Liver (tissue), 9 donors: Measurements from ENCODE around the gene DOCK8. TPM values are rescaled to one million over a fixed set of nuclear protein-coding genes. Genes with fewer than 3 reads are reported as not detected.

Experiments
- DNase-seq: peaks from one replicate; pipeline ENCODE4 v3.0.0-alpha.2; 2017; ENCODE audit warnings: low spot score
- H3K27ac ChIP-seq, 2 donors: one replicate each; pipeline ENCODE4 v1.7.0; 2013; ENCODE audit warnings: inconsistent platforms in 2 of 2, low read length in 2 of 2, control low read depth in 1 of 2, low read depth in 1 of 2, mild to moderate bottlenecking in 1 of 2
- H3K27me3 ChIP-seq, 4 donors: one replicate each; pipeline versions ENCODE4 v1.6.1 to v1.7.0; 2013; ENCODE audit warnings: low read length in 3 of 4, inconsistent platforms in 1 of 4, mild to moderate bottlenecking in 1 of 4, moderate library complexity in 1 of 4; ENCODE audit not compliant: control insufficient read depth in 4 of 4, insufficient read depth in 4 of 4
- H3K36me3 ChIP-seq, 4 donors: one replicate each; pipeline versions ENCODE4 v1.6.1 to v1.7.0; 2013; ENCODE audit warnings: low read length in 3 of 4, mild to moderate bottlenecking in 3 of 4, low read depth in 1 of 4, moderate library complexity in 1 of 4; ENCODE audit not compliant: control insufficient read depth in 4 of 4, insufficient read depth in 3 of 4
- H3K4me1 ChIP-seq, 4 donors: one replicate each; pipeline versions ENCODE4 v1.6.1 to v1.7.0; 2013; ENCODE audit warnings: low read length in 3 of 4, mild to moderate bottlenecking in 3 of 4, moderate library complexity in 1 of 4; ENCODE audit not compliant: control insufficient read depth in 4 of 4, insufficient read depth in 4 of 4
- H3K4me3 ChIP-seq, 3 donors: one replicate each; pipeline versions ENCODE4 v1.6.1 to v1.7.0; 2013; ENCODE audit warnings: low read length in 3 of 3, control low read depth in 1 of 3, low read depth in 1 of 3, mild to moderate bottlenecking in 1 of 3
- H3K9ac ChIP-seq, 2 donors: one replicate each; pipeline ENCODE4 v1.7.0; 2013; ENCODE audit warnings: low read length in 2 of 2, mild to moderate bottlenecking in 2 of 2, moderate library complexity in 2 of 2, control low read depth in 1 of 2, low read depth in 1 of 2
- H3K9me3 ChIP-seq, 4 donors: one replicate each; pipeline versions ENCODE4 v1.6.1 to v1.7.0; 2013; ENCODE audit warnings: low read length in 3 of 4; ENCODE audit not compliant: control insufficient read depth in 4 of 4
- ATF3 ChIP-seq: IDR thresholded peaks from 2 replicates; pipeline ENCODE4 v1.6.1; 2016; ENCODE audit warnings: antibody characterized with exemption
- CTCF ChIP-seq: fragments of 150-350 bp; IDR thresholded peaks from 2 replicates; pipeline ENCODE4 v1.5.1; 2017; ENCODE audit warnings: improper control_type of control experiment, low read depth, low read length; ENCODE audit not compliant: missing input control
- EGR1 ChIP-seq, 2 donors: IDR thresholded peaks; 2 replicates each; pipeline ENCODE4 v1.6.1; 2016 to 2018; ENCODE audit warnings: antibody characterized with exemption in 2 of 2, low read depth in 2 of 2
- FOXA1 ChIP-seq: IDR thresholded peaks from 2 replicates; pipeline ENCODE4 v1.6.1; 2016; ENCODE audit warnings: antibody characterized with exemption
- FOXA2 ChIP-seq: IDR thresholded peaks from 2 replicates; pipeline ENCODE4 v1.6.1; 2016; ENCODE audit warnings: antibody characterized with exemption
- GABPA ChIP-seq, 2 donors: IDR thresholded peaks in 1 of 2; conservative IDR thresholded peaks in 1 of 2; 2 replicates each; pipeline ENCODE4 v1.6.1; 2016; ENCODE audit warnings: antibody characterized with exemption in 2 of 2, mild to moderate bottlenecking in 1 of 2, moderate library complexity in 1 of 2
- HNF4A ChIP-seq, 2 donors: conservative IDR thresholded peaks; 2 replicates each; pipeline ENCODE4 v1.6.1; 2016; ENCODE audit warnings: antibody characterized with exemption in 2 of 2, mild to moderate bottlenecking in 2 of 2
- HNF4G ChIP-seq: IDR thresholded peaks from 2 replicates; pipeline ENCODE4 v1.6.1; 2016; ENCODE audit warnings: antibody characterized with exemption
- JUND ChIP-seq, 2 donors: IDR thresholded peaks; 2 replicates each; pipeline ENCODE4 v1.6.1; 2016; ENCODE audit warnings: antibody characterized with exemption in 2 of 2
- MAX ChIP-seq: IDR thresholded peaks from 2 replicates; pipeline ENCODE4 v1.6.1; 2016; ENCODE audit warnings: antibody characterized with exemption
- NR2F2 ChIP-seq: IDR thresholded peaks from 2 replicates; pipeline ENCODE4 v1.6.1; 2016; ENCODE audit warnings: antibody characterized with exemption
- RAD21 ChIP-seq, 2 donors: IDR thresholded peaks; 2 replicates each; pipeline ENCODE4 v1.6.1; 2016; ENCODE audit warnings: antibody characterized with exemption in 2 of 2, mild to moderate bottlenecking in 2 of 2
- REST ChIP-seq: IDR thresholded peaks from 2 replicates; pipeline ENCODE4 v1.6.1; 2016; ENCODE audit warnings: antibody characterized with exemption, mild to moderate bottlenecking
- RXRA ChIP-seq, 2 donors: IDR thresholded peaks; 2 replicates each; pipeline ENCODE4 v1.6.1; 2017 to 2018; ENCODE audit warnings: antibody characterized with exemption in 2 of 2, mild to moderate bottlenecking in 1 of 2
- SP1 ChIP-seq: IDR thresholded peaks from 2 replicates; pipeline ENCODE4 v1.6.1; 2018; ENCODE audit warnings: antibody characterized with exemption, mild to moderate bottlenecking
- TAF1 ChIP-seq: conservative IDR thresholded peaks from 2 replicates; pipeline ENCODE4 v1.6.1; 2016; ENCODE audit warnings: antibody characterized with exemption, mild to moderate bottlenecking
- YY1 ChIP-seq: IDR thresholded peaks from 2 replicates; pipeline ENCODE4 v1.6.1; 2016; ENCODE audit warnings: antibody characterized with exemption, mild to moderate bottlenecking
- ZBTB33 ChIP-seq: IDR thresholded peaks from 2 replicates; pipeline ENCODE4 v1.6.1; 2016; ENCODE audit warnings: antibody characterized with exemption
- WGBS: extraction: QIAGEN DNeasy Blood & Tissue Kit; methylation state at CpG from one replicate; pipeline ENCODE4 v1.1.7; 2013; 5-methylcytosine and 5-hydroxymethylcytosine counted together
- polyA plus RNA-seq, 2 donors: library from polyadenylated mRNA; stranded (reverse) in 1 of 2; unstranded in 1 of 2; fragments of 200-250 nt in 1 of 2; fragments of >200 nt in 1 of 2; fragmentation: Nextera tagmentation in 1 of 2; extraction: Ambion mirVana in 1 of 2; gene quantifications; one replicate each; pipeline versions ENCODE4 v1.2.1 to v1.2.3, GENCODE V29; 2013 to 2015
- total RNA-seq, 2 donors: library from RNA; depleted of rRNA; stranded (reverse); fragments of >200 nt; gene quantifications; one replicate each; pipeline ENCODE4 v1.2.3, GENCODE V29; 2014
- donor health status: healthy.
- donor health status: healthy.
- donor health status: healthy.
- donor health status: healthy.
- donor health status: healthy.

DOCK8 gene
- total and polyA plus RNA-seq, 4 donors, result 3.8 to 22.6 (median 7.4) TPM

GRCh38 chr9:353077-353476 lies 138.4 kb downstream of the DOCK8 start:
- WGBS, result 79% methylated on average over 1 of the region's 1 CpG
- H3K9ac ChIP-seq, result no peak overlapping the region
- H3K4me1 ChIP-seq, result no peaks in the 10 kb centered on the region
- no peak for DNase-seq
- H3K4me3 ChIP-seq, result no peak overlapping the region
- no peak overlapping the region for H3K27ac ChIP-seq
- peaks cover 0 to 2% (median 0%) of the 10 kb centered on the region in 4 donors for H3K27me3 ChIP-seq
- no peaks in the 10 kb centered on the region for H3K9me3 ChIP-seq
- H3K36me3 ChIP-seq, result no peaks in the 10 kb centered on the region
- TF ChIP-seq ZBTB33 (no peak), YY1 (no peak), REST (no peak), TAF1 (no peak), RXRA (IDR thresholded peaks at IDR 0.05) (no peak), ATF3 (no peak), RAD21 (IDR thresholded peaks at IDR 0.05) (no peak), EGR1 (IDR thresholded peaks at IDR 0.05; ENCODE audit: low read depth in 2 of 2) (no peak), HNF4A (conservative IDR thresholded peaks at IDR 0.05) (no peak), CTCF (no peak), JUND (IDR thresholded peaks at IDR 0.05) (no peak), HNF4G (no peak), SP1 (no peak), NR2F2 (no peak), GABPA (IDR thresholded peaks at IDR 0.05 in 1 of 2, conservative IDR thresholded peaks at IDR 0.05 in 1 of 2) (no peak), FOXA1 (no peak), MAX (no peak), FOXA2 (no peak)

GRCh38 chr9:354453-354852 lies 139.8 kb downstream of the DOCK8 start:
- no peak for DNase-seq
- 80% methylated on average over 8 of the region's 8 CpGs for WGBS
- Histone ChIP-seq H3K4me3 (no peak overlapping the region), H3K36me3 (no peaks in the 10 kb centered on the region), H3K9ac (no peak overlapping the region), H3K27me3 (peaks cover 0 to 2% (median 0%) of the 10 kb centered on the region in 4 donors), H3K4me1 (no peaks in the 10 kb centered on the region), H3K9me3 (no peaks in the 10 kb centered on the region), H3K27ac (no peak overlapping the region)
- TF ChIP-seq HNF4G (no peak), MAX (no peak), CTCF (no peak), HNF4A (conservative IDR thresholded peaks at IDR 0.05) (no peak), RXRA (IDR thresholded peaks at IDR 0.05) (no peak), NR2F2 (no peak), GABPA (IDR thresholded peaks at IDR 0.05 in 1 of 2, conservative IDR thresholded peaks at IDR 0.05 in 1 of 2) (no peak), ATF3 (no peak), FOXA2 (no peak), TAF1 (no peak), YY1 (no peak), SP1 (no peak)
